NB4 (cell line): ENCODE results near the gene CACNA2D3.

ENCODE experiments used
- MAX ChIP-seq: IDR thresholded peaks from 2 replicates; pipeline ENCODE4 v1.6.1; 2011; ENCODE audit warnings: low read depth, low read length
- TF ChIP-seq, protein P1 (sequence below): IDR thresholded peaks from one replicate; pipeline ENCODE4 v1.5.1; 2012; ENCODE audit warnings: low read depth, low read length

DNA sequence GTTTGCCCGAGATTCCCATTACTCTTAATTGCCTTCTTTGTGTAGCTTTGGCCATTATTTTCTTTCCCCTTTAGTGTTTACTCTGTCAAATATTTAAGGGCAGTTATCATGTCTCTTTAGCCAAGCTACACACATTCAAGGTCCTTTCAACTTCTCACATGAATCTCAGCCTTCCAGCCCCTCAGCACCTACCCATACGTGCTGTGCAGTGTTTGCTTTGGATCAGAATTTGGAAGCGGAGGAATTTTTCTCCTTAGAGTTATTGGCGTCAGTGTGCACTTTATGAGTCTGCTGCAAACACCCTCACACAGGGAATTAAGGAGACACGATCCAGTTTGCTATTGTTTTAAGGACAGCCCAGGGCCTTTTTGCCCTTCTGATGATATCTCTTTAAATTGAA lies 231.6 kb downstream of the CACNA2D3 start:
- TF ChIP-seq MAX, result no peak
- TF ChIP-seq, protein P1, sequence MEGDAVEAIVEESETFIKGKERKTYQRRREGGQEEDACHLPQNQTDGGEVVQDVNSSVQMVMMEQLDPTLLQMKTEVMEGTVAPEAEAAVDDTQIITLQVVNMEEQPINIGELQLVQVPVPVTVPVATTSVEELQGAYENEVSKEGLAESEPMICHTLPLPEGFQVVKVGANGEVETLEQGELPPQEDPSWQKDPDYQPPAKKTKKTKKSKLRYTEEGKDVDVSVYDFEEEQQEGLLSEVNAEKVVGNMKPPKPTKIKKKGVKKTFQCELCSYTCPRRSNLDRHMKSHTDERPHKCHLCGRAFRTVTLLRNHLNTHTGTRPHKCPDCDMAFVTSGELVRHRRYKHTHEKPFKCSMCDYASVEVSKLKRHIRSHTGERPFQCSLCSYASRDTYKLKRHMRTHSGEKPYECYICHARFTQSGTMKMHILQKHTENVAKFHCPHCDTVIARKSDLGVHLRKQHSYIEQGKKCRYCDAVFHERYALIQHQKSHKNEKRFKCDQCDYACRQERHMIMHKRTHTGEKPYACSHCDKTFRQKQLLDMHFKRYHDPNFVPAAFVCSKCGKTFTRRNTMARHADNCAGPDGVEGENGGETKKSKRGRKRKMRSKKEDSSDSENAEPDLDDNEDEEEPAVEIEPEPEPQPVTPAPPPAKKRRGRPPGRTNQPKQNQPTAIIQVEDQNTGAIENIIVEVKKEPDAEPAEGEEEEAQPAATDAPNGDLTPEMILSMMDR, result no peak
